CD4-positive, alpha-beta T cell treated with Interleukin-10 for 1 hour (primary cell): Measurements from ENCODE around the gene ZNF282.
"Not testable (repeated sequence)": the region's sequence is repeated elsewhere in the genome, so short reads cannot be mapped to it uniquely, and the experiment has no call there.

Experiments
- DNase-seq: peaks from one replicate; pipeline ENCODE4 v3.0.0-alpha.2; 2020

The ZNF282 gene

GRCh38 chr7:149261829-149262617, 66.7 kb downstream of the ZNF282 start, which contains the start of gene ZNF783:
Gene ZNF783, plus strand, starts transcription at chr7:149262196. Its CDS starts 138 bp downstream, at chr7:149262334.
- peak; percentile 90 for DNase-seq

- no peak for DNase-seq
These were observed 71.1 kb downstream of the ZNF282 start for GRCh38 chr7:149266451-149266850.

GRCh38 chr7:149267733-149268132, 72.4 kb downstream of the ZNF282 start:
- no peak for DNase-seq

- DNase-seq, result not testable (repeated sequence)
These were observed 79.1 kb downstream of the ZNF282 start for GRCh38 chr7:149274424-149274823.
